Hippocampal formation (tissue), 2 donors: ENCODE measurements around the gene SIDT1.

Experiments used
- DNase-seq, 2 donors: peaks; one replicate each; lab custom pipeline; 2025; lab: John Stamatoyannopoulos, UW

SIDT1 gene

DNA sequence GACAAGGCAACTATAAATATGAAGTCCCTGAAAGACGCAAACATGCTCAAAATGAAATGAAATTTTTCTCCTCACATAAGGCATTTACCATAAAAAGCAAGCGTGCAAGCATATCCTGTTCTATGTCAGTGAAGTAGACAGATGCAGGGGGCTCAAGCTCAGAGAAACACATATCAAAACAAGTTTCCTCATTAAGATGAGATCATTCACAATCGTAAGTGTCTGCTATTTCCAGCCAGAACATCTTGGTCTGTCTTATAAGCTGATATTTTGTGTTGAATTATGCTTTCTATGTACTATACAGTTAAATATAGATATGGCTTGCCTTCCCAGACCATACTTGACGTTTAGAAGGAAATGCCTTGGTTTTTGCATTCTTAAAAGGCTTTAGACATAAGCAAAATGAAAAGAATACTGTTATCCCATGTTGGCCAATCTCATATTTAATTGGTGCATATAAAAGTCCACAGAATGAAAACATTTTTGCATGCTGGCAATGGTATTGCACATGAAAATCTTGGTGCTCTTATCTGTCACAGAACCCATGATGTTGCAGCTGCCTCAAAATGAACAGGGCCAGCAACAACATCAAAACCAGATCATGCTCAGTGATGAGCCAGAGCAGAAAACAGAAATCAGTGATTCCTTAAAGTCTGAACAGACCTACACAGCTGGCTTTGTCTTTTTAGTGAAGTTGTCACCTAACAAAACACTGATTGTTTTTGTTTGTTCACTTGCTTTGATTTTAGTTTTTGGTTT is 65.4 kb downstream of the SIDT1 start:
- no peak for DNase-seq

DNA sequence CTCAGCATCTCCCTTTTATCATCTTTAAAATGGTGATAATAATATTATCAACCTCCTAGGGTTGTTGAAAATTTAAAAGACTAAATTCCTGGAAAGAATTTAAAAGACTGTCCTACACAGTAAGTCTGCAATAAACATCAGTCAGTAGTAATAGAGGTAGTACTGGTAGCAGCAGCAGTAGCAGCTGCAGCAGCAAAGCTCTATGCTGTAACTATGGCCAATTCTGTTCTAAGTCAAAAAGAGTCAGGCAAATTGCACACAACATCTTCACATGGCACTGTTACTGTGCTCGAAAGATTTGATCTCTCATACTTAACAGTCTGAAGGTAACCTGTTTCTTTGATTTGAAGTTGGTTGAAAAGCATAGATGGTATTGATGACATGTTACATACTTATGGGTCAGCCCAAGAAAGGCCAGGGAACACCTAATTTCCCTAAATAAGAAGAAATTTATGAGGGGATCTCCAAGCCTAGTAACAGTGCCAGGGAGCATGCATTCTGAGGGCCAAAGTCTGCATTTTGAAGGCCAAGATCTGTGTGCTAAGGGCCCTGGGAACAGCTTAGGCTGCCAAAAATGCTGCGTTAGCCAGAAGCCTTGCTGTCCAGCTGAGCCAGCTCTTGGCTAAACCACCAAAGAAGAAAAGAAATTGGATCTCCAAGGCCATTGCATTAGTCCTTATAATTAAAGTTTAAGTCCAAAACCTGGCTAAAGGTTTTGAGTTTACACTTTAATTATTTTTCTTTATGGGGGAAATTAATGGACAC is 68.2 kb downstream of the SIDT1 start:
- DNase-seq = peak in 1 of 2 donors; percentile 39

DNA sequence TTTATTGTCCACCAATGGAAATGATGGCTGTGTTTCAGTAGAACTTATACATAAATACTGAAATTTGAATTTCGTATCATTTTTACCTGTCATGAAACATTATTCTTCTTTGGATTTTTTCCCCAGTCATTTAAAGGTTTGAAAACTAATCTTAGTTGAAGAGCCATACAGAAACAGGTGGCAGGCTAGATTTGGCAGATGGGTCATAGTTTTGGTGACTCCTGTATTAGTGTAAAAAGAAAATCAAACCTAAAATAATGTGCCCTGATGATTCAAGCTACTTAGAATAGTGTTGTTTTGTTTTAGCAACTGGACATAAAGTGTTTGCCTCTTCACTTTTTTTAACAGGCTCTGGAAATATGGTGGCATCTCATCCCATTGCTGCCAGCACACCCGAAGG is 68.9 kb downstream of the SIDT1 start:
- no peak for DNase-seq

DNA sequence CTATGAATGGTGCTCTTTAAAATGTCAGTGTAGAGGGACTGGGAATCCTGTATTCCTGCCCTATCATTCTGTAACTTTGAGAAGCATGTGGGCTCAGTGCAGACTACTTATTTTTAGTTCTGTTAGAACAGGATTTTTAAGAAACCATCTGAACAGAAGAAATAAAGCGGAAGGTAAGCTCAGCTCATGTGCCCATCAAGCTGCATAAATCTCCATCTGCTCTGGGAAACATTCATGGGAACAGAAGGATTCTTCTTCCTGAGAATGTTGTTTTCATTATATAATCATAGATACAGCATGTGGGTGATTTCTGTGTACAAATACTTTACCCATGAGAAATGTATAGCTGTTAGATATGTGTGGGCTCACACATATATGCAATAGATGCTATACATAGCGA is 69.9 kb downstream of the SIDT1 start:
- peak in 1 of 2 donors; percentile 23 for DNase-seq

DNA sequence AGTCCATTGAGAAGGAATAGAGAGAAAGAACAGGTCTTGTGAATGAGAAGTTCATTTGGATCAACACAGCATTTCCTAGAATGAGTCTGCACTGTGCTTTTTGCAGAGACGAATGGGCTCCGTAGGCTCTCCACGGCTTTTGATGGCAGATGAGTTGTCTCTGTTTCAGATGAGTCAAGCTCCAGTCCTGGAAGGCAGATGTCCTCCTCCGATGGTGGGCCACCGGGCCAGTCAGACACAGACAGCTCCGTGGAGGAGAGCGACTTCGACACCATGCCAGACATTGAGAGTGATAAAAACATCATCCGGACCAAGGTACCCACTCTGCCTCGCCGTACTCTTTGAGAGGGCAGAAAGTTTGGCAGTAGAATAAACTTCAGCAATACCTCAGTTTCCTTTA is 70.5 kb downstream of the SIDT1 start:
- DNase-seq = no peak

DNA sequence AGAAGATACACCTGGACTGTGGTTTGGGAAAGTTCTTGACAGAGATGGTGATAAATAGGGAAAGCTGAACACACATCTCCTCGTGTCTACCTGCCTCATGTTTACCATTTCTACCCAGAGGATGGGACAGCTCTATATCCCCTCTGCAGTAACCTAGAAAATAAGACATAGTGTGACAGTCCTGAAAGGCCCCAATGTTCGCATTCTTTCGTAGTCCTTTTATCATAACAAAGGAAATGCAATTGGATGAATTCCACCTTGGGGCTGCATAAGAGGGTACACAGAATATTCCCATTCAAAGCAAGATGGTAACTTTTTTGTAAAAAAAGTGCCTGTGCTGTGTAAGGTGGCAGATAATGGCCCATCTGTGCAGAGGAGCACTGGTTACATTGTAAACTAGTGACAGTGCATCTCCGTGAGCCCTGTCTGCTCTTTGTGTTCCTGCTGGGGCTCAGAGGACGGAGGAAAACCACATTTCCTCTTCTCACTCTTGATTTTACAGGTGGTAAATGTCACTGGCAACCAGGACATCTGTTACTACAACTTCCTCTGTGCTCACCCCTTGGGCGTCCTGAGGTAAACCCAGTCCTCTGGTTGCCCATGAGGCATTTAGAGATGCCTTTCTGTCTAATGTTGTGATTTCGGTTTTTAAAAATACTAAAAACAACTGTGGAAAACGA is 74.3 kb downstream of the SIDT1 start:
- no peak for DNase-seq

DNA sequence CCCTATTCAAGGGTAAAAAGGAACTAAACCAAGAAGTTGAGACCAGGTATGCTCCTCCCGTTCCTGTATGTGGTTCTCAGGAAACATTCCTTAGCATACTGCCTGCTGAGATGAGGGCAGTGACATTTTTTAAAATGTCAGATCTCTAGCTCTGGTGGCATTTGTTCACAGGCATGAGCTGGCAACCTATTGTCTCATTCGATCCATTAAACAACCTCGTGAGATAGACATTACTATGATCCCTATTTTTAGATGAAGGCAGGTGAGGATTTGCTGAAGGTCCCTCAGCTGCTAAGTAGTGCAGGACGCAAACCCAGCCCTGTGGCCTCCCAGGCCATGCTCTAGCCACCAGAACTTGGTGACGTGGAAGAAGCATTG is 74.9 kb downstream of the SIDT1 start:
- DNase-seq = no peak

DNA sequence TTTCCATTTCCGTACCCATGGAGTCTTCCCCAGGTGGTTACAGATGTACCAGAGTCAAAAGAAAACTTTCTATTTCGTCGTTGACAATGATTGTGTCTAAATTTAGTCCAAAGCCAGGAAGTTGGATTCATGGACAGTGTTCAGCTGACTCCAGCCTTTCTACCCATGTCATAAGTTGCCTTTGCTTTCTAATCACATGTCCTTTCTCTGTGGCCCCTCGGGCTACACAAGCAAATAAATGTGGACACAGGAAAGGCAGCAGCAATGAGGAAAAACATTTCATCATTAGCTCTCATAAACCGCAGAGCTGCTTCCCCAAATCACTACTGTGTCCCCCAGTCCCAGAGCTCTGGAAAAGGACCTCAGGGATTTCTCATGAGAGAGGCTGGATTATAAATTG is 82.0 kb downstream of the SIDT1 start:
- no peak for DNase-seq

DNA sequence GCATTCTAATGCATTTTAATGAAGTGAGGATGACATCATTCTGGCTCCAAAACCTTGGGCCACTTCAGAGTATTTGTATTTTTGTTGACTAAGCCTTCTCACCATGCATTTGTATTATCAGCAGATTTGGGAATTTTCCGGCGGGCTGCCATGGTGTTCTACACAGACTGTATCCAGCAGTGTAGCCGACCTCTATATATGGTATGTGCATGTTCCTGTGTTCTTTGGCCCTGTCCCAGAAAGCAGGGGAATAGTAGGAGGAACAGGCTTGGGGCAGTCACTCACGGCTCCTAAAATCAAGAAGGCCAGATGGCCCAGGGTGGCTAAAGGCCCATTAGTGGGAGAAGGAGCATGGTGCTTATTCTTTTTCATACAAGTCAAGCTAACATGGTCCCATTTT is 83.6 kb downstream of the SIDT1 start:
- DNase-seq = no peak

DNA sequence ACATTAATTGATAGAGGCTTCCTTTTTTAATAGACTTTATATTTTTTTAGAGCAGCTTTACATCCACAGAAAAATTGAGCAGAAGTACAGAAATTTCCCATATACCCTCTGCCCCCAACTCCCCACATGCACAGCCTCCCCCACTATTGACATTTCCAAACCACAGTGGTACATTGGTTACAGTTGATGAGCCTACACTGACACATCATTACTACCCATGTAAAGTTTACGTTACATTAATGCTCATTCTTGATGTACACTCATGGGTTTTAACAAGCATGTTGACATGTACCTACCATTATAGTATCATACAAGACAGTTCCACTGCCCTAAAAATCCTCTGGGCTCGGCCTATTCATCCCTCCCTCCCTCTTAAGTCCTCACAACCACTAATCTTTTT is 85.4 kb downstream of the SIDT1 start:
- no peak for DNase-seq

DNA sequence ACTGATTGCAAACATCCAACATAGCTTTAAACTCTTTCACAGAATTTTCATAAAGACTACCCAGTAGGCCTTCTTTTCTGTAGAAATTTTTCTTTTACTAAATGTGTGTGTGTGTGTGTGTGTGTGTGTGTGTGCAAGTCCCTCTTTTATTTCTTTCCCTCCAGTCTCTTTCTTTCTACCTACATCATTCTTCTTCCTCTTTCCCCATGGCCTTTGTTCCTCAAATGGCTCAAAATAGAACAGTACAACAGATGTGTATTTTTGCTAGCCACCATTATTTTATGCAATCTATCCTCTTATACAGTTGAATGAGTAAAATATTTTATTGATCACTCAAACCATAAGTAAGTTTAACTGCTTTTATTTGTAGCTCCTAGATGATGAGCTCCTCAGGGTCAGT is 87.7 kb downstream of the SIDT1 start:
- DNase-seq = no peak

DNA sequence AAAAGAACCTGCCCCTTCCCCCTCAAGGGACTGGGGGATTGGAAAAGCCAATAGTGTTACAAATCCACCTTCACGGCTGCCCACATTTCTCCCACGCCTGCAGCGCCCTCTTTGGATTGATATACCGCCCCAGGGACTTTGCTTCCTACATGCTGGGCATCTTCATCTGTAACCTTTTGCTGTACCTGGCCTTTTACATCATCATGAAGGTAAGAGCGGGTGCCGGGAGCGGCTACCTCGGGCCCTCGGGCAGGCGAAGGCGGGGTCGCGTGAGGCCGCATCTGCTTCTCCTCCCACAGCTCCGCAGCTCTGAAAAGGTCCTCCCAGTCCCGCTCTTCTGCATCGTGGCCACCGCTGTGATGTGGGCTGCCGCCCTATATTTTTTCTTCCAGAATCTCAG is 91.0 kb downstream of the SIDT1 start:
- no peak for DNase-seq

DNA sequence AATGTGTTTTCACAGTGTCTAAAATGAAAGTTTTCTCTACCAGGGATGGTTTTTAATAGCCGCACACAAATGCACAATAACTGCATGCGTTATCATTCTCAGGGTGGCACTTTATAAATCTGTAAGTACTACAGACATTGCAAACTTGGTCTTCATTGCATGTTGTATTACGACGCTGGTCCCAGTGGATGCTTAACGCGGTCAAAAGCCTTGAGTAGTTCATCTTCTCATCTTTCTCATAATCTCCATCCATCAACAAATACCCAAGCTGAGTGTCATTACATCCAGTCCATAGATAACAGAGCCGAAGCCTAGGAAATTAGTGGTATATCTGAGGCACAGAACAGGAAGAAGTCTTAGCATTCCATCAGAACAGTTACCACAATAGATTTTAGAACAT is 91.5 kb downstream of the SIDT1 start:
- no peak for DNase-seq

DNA sequence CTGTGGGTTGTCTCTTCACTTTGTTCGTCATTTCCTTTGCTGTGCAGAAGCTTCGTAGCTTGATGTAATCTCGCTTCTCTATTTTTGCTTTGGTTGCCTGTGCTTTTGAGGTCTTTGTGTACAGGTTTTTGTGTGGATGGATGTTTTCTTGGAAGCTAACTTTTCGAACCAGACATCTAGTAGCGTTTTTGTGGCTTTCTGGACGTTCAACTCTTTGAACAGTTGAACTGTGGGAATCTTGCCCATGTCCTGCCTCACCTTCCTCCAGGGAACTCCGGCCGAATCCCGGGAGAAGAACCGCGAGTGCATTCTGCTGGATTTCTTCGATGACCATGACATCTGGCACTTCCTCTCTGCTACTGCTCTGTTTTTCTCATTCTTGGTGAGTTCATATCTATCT is 93.5 kb downstream of the SIDT1 start:
- DNase-seq = no peak

DNA sequence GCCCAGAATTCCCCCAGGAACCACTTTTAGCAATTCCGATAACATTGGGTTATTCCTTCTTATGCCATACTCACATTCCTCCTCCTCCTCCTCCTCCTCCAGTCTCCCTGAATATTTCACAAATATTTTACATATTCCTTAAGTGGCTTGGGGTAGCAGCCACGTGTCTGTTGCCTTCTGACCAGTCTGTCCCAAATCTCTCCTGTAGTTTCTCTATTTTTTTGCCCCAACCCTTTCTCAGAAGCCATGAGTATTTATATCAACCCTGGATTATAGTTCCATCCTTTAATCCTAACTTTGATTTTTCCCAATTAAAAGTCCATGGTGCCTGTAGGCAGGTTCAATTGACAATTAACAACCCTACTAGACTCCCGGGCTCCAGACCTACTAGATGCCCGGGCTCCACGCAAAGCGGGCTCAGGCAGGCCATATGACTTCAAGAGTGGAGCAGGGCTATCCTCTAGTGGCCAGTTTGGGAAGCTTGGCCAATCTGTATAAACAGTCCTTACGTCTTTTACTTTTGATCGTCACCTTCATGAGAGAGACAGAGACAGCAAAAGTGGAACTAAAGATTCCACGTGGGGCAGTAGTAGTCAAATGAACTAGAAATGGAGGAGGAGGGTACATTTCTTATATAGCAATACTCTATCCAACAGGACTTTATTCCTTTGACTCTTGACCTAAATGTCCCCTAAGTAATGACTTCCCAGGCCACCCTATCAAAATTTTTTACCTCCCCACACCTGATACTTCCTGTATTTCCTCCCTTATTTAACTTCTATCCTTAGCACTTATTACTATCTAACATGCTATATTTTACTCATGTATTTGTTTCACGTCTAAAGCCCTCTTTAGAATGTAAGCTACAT is 94.4 kb downstream of the SIDT1 start:
- peak; percentile 11 to 58 for DNase-seq

DNA sequence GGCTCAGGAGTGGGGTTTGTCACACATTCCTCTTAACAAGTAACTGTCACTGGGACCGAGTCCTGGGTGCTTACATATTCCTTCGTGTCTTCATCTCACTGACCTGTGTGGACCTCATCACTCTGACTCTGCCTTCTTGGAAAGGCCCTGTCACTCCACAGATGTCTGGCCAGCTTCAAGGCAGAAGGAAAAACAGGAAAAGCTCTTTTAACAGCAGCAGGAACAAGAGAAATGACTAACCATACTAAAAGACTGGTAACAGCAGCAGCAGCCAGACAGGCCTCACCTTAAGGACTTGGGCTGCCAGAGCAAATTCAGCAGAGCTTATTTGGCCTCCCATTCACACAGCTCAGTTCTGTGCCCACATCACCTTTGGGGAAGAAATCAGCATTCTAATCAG is 96.0 kb downstream of the SIDT1 start:
- no peak for DNase-seq

DNA sequence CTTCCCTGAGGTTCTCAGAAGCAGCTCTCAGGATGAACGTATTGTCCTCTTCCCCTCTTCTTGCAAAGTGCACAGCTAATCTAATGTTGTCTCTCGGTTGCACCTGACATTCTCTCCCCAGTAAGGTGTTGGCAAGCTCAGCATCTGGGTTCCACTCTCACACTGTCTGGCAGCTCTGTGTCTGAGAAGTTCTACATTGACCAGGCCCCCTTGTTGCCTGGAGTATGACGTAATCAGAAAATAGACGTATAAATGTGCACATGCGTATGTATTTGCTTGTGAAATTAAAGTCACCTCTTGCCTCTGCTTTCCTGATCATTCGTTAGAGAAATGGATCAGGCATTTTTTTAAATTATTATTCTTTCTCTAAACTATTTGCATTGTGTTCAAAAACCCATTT is 96.4 kb downstream of the SIDT1 start:
- DNase-seq = no peak

DNA sequence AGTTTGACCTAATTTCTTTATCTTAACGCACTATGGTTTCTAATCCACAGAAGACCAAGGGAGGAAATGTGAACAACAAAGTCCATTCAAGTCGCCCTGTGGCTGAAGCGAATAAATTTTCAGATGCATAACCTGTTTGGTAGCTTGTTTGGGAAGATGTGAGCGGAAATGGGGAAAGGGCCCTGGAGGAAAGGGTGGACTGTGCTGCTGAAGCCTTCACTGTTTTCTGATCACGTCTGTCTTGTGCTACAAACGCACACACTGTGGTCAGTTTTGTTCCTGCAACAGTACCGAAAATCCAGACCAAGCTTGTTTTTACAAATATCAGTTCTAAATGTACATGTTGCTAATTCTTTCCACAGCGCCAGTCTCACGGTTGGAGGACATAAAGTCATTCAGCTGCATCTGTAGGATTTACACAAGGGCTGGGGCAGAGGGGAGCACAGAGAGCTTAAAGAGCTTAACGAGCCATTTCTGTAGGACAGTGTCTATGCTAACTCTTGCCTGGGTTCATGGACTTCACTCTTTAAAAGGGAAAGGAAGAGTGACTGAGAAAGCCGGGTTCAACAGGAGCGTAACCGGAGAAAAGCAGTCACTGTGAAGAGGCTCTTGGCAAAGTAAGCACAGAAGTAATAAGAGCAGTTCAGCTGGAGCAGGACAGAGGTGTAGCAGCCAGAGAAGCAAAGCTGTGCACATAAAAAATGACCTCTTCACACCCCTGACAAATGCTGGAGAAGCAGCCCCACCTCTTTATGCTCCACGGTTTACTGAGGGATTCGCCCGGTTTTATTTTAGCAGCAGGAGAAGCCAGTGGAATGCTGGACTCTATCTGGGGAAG is 97.4 kb downstream of the SIDT1 start:
- no peak for DNase-seq

DNA sequence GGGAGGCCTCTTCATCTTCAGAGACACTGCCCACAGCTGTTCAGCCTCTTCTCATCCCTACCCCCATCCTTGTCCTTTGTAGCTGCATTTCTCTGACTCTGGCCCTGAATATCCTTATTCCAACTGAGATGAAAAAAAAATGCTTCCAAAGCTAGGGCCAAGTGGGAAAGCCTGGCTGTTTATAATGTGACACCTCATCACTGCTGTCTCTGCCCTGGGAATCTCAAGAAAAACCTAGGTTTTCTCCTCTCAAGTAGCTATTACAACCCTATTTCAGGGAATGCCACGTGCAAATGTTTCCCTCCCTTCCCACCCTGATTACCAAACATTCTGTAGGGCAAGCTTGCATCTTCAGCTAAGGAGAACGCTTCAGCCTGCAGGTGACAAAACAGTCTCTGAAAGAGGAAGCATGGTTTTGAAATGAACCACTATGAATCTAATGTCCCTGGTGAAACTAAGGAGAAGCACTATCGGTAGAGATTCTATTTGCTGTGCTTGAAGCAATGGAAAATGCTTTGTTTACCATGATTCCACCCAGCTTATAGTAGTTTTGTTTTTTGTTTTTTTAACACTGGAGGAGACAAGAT is 98.7 kb downstream of the SIDT1 start:
- DNase-seq = no peak

DNA sequence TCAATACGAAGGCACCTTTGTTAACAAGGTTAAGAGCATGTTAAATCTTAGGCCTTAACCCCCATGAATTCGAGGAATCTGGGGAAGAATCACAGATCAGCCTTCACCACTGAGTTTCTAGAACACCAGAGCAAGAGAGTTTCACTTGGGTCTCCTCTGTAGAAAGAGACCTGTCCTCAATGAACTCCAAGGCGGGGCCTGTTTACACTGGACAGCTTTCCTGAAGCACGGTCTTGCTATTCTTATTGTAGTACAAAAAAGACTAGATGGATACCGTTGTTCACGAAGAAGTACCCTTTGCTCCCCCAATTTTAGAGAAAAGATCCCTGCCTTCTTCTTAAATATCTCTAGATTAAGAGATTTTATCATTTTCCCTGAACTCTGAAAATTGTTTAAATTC is 99.2 kb downstream of the SIDT1 start:
- no peak for DNase-seq
